Inferior parietal cortex (tissue), 1 donor: ENCODE results near the gene LHCGR.

Source experiments
- DNase-seq: peaks from one replicate; pipeline ENCODE4 v3.0.0-alpha.2; 2016; ENCODE audit errors: extremely low spot score

Gene LHCGR

DNA sequence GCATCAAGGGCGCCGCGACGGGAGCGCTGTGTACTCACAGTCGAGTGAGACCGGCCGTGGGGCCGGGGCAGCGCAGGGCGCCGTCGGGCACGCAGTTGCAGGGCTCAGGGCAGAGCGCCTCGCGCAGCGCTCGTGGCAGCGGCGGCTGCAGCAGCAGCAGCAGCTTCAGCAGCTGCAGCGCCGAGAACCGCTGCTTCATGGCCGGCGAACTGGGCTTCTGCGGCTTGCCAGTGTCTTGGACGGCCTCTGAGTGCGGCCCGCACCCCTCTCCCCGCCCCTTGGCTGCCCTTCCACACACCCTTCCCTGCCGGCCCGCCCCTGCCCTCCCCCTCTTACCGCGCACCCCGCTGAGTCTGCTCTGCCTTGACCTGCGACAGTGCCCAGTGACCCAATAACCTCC is at the start of gene LHCGR:
LHCGR (minus strand) TSS at position 252 of the 400 bp plus-strand sequence; CDS start at position 199, 53 bp downstream.
- DNase-seq: no peak

DNA sequence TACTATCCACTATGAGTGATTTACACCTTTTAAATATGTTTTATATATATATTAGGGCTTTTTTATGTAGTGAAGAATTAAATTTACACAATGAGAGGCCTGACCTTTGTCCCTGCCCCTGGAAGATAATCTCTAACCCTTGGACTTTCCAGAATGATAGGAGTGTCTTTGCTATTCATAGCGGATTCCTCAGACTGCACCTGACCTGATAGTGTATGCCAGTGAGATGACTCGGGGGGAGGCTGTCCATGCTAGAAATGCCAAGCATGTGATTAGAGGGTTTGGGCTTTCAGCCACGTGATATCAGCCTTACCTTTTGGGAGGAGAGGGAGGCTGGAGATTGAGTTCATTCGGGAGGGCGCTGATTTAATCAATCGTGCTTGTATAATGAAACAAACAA is 44.1 kb upstream of the LHCGR start:
- no peak for DNase-seq

GRCh38 chr2:48795065-48795464 is 39.5 kb upstream of the LHCGR start:
- no peak for DNase-seq

DNA sequence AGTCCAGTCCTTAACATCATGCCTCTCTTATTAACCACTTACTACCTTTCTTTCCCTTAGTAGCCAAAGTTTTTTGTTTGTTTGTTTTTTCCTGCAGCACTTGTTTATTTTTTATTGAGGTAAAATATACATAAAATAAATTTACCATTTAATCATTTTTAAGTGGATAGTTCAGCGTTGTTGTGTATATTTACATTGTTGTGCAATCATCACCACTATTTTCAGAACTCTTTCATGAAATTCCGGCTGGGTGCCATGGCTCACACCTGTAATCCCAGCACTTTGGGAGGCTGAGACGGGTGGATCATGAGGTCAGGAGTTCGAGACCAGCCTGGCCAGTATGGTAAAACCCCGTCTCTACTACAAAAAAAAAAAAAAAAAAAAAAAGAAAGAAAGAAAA is 38.1 kb upstream of the LHCGR start:
- DNase-seq: no peak

DNA sequence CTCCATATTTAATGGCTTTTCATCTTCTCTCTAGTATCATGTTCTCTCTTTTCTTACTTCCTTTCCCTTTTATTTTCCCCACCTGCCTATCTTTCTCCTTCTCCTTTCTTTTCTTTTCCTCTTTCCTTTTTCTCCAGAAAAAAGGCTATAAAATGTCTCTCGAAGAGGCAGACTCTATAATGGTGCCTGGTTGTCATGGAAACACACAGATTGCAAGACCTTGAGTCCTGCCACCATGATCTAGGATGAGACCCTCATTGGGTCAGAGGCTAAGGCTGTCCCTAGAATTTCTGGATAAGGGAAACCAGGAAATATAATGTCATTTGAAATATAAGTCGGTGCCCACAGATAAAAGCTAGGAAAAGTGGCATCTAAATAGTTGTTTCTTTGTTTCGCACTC is 36.5 kb upstream of the LHCGR start:
- no peak for DNase-seq

DNA sequence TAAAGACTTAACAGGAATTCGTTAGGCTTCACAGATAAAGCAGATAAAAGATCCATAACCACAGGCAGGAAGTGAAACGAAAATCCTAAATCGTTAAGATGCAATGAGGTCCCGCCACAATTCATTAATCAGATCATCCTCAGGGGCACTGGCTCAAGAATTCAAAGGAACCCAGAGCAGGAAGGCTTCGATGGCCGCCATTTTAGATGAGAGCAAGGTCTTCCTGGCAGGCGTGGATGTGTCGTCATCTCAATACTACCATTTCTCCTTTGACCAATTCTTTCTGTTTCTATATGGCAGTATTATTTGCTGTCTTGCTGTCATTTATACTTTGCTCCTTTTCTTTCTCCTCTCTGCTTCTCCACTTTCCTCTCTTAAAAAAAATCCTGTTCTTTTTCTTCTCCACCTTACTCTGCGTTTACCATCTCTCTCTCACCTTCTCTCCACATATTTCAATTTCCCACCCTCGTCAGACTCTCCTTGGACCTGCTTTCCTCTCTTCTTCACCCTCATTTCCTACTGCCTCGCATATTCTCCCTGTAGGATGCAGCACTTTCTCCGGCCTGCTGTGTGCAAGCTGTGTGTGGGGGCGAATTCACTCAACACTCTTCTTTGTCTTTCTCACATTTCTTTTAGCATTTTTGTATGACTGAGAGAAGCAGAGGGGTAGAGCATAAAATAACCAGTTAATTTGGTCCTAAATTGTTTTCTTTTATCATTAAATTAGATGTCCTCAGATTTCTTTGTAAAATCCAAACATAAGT is 35.1 kb upstream of the LHCGR start:
- DNase-seq: no peak

DNA sequence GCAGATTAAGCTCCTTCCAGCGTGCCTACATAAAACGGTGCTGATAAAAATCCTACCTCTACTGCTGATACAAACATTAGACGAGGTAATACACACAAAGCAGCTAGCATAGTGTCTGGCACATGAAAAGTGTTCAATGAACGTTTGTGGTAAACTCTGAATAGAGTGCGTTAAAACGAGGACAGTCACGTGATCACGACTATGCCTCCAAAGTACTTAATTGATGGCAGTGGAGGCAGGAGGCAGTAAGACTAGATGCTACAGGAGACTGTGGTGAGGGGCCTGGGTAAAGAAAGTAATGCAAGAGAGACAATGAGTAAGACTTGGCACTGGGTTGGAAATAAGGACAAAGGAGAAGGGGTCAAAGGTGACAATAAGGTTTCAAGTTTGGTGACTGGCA is 32.1 kb upstream of the LHCGR start:
- DNase-seq: no peak

- no peak for DNase-seq
Measured at GRCh38 chr2:48781366-48781765, 25.8 kb upstream of the LHCGR start.

DNA sequence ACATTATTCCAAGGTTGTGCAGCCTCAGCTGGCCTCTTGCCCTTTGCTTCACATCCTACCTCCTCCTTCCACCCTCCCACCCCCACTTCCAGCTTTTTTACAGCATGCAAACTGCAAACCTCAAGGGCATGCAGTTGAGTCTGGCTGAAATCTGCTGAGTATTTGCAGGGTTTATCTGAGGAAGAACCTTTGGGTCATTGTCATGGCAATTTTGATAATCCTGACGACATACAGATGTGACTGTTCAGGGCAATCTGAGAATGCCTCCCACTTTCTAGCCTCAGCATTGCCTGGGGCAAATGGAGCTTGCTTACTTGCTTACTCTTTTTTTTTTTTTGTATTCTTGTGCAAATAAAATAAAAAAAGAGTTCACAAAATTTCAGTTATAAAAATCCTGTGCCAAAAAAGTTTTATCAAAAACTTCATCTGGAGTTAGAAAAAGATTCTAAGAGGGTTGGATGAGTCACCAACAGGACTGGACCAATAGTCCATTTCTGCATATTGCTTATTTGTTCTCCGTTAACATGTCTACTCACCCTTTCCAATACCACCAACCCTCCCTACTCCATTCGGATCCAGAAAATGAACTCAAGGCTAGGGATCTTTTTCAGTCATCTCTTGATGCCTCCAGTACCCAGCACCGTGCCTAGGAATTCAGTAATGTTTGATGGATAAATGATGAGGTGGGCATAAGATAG is 23.6 kb upstream of the LHCGR start:
- DNase-seq: no peak

DNA sequence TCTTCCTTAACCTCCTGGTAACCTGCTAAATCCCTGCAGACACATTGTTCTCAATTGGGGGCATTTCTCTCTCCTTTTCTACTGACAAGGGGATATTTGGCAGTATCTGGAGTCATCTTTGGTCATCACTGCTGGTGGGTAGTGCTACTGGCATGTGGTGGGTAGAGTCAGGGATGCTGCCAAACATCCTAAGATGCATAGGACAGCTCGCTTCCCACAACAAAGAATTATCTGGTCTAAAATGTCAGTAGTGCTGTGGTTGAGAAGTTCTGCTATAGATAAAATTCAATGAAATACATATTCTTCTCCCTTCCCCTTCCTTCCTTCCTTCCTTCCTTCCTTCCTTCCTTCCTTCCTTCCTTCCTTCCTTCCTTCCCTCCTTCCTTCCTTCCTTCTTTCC is 18.7 kb upstream of the LHCGR start:
- DNase-seq: no peak

GRCh38 chr2:48771241-48772014 is 15.9 kb upstream of the LHCGR start:
- DNase-seq: no peak

DNA sequence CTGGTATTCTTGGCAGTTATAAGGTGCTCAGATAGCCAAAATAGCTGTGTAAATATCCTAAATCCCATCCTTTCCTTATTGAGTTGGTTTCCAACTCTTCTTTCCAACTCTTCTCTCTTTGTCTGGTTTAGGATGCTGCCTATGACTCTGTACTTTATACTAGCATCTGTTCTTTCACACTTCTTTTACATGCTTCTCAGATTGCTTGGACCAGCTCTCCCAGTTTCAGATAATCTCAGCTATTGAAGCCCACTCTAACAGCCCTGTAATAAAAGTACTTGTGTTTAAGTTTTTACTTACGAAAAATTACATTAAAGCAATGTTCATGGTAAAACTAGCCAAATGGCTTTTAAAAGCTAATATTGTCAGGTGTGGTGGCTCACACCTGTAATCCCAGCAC is 14.7 kb upstream of the LHCGR start:
- DNase-seq: no peak

DNA sequence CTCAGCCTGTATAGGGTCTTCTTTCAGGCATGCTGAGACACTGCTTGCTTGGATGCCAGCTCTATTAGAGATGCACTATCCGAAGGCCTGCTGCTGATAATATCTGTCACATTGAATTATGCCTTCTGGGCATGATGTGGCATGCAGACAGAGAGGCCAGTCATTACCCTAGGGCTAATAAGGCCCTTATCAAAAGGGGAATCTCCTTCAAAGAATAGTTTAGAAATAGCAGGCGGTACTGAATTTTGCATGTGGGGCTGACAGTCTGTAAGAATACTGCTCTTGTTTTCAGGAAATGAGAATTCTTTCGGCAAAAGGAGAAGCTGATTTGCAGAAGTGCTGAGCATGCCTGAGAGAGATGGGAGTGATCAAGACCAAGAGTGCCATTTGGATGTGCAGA is 13.1 kb upstream of the LHCGR start:
- no peak for DNase-seq

DNA sequence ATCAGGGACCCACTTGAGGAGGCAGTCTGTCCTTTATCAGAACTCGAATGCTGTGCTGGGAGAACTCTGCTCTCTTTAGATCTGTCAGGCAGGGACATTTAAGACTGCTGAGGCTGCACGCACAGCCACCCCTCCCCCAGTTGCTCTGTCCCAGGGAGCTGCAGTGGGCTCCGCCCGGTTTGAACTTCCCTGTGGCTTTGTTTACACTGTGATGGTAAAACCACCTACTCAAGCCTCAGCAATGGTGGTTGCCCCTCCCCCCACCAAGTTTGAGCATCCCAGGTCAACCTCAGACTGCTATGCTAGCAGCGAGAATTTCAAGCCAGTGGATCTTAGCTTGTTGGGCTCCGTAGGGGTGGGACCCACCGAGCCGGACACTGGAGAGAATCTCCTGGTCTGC is 11.8 kb upstream of the LHCGR start:
- DNase-seq: no peak

GRCh38 chr2:48760826-48761225 is 5.3 kb upstream of the LHCGR start:
- DNase-seq: no peak

- DNase-seq: no peak
Measured at GRCh38 chr2:48759682-48760081, 4.2 kb upstream of the LHCGR start.

DNA sequence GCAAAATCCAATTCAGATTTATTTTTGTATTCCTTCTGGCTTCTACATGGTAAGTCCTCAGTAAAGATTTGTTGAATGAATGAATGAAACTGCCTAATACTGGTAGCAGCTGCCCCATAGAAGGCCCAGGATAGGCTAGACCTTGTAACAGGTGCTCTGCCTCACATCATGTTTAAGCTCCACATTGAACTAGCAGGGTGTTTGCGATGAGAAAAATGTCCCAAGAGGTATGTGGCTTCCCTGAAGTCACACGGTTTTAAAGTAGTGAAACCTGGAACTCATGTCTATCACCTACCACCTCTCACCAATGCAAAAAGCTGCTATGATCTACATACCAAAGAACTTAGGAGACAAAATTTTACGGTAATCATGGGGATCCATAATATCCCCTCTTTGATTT is 765 bp upstream of the LHCGR start:
- no peak for DNase-seq

DNA sequence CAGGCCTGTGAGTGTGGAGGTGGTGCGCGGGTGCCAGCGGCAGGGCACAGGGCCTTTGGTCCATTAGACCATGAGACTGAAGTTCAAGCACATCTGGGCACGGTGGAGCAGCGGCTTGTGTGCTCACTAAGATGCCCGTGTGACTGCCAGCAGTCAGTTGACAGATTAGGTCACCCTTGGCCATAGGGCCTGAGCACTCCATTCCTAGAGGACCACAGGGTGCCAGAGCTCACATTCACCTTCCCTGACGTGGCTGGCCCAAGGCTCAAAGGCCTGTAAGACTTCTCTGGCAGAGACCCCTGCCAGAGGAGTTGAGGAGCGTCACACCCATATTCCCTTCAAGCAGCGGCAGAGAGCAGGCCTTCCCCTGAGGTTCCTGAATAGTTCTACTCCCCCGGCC is 650 bp downstream of the LHCGR start:
- DNase-seq: no peak

GRCh38 chr2:48753228-48753627 is 2.3 kb downstream of the LHCGR start:
- DNase-seq: no peak

DNA sequence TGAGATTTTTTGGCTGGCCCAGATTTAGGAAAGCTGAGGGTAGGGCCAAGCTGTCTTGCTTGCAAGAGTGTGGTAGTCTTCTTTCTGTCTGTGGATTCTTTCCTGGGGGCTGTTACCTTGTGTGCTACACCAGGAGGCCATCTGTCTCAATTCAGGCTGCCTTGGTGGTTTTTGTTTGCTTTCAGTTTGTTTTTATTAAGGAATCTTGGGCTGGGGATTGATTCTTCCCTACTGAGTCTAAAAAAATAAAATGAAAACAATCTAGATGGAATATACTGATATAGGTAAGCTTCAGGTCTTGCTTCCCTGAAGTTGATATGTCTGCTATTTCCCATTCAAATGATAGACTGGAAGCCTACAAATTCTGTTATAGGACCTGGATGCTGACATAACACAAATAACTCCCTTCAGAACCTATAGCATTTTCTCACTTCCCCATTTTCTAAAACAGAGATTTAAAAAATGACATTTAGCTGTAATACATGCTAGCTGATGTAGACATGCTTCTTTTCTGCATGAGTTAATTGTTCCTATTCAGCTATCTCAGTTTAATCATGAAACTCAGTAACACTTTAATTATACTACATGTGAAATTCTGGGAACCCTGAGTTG is 5.3 kb downstream of the LHCGR start:
- no peak for DNase-seq

DNA sequence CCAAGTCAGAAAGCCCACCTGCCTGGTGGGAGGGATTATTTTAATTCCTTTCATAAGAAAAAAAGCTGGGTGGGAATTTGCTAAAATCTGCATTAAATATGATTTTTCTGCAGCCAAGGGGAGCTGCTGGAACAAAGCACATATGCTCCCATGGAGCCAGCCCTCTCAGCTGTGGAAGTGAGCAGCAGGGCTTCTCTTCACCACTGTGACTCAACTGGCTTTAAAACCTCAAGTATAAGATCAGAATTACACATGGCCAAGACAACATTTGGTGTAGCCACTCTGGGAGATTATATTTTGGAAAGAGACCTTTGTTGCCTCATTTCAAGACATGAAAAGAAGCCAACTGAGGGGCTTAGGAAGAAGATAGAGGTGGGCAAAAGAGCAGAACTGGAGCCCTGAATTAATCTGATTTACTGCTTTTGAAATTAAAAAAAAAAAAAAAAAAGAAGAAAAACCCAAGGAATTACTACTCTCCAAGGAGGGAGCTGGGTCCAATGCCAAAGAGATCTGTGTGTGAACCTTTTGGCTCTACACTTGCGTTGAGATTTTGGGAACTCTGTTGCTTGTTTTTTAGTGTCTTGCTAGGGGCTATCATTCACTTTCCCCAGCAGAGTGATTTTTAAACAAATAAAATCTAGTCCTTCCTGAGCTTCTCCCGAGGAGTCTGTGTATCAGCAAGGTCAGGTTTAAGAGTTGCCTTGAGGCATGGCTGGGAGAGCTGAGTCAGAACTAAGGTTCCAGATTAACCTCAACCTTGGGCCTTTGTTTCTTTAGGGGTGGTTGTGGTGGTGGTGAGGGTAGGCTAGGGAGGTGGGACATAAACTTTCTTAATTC is 6.0 kb downstream of the LHCGR start:
- DNase-seq: no peak
